GM12874 (cell line): ENCODE measurements around the gene PLD3.
A peak's percentile ranks its signal among the peaks of the same experiment; 100 is the strongest.

Experiments
- CTCF ChIP-seq: IDR thresholded peaks from 2 replicates; pipeline ENCODE4 v1.5.1; 2011; ENCODE audit warnings: low read depth, mild to moderate bottlenecking, control low read depth, low read length, moderate library complexity; ENCODE audit not compliant: insufficient read depth

The PLD3 gene

GRCh38 chr19:40378509-40378908, 30.0 kb downstream of the PLD3 start:
- 0 out of 2 replicates have a peak, but pooled peaks have one; percentile 39 for TF ChIP-seq CTCF

DNA sequence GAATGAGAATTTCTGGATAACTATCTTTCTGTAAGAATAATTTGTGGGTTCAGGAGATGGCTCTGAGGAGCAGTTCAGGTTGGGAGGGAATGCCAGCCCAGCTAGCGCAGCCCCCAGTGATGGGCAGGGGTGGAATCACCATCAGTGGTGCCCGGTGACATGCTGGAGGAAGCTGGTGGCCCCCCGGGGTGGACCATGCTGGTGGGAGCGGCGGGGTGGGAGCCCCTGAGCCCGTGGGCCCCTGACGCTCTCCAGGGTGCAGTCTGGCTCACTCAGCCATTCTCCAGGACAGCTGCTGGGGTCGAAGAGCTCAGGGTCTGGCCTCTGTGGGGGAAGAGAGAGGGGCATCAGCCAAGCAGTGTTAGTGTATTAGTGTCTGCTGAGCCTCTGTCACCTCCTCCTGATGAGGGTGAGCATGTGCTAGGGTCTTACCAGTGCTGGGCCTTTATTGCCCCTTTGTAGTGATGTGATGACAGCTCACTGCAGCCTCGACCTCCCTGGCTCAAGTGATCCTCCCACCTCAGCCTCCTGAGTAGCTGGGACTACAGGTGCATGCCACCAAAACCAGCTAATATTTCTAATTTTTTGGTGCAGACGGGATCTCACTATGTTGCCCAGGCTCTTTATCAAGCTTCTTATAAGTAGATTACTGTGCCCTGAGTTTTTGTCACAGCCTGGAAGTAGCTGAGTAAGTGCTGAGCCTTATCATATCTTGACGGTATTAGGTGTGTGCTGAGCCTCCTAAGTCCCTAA, 31.1 kb downstream of the PLD3 start:
- no peak for TF ChIP-seq CTCF

GRCh38 chr19:40380199-40381037, 31.9 kb downstream of the PLD3 start:
- TF ChIP-seq CTCF: no peak

DNA sequence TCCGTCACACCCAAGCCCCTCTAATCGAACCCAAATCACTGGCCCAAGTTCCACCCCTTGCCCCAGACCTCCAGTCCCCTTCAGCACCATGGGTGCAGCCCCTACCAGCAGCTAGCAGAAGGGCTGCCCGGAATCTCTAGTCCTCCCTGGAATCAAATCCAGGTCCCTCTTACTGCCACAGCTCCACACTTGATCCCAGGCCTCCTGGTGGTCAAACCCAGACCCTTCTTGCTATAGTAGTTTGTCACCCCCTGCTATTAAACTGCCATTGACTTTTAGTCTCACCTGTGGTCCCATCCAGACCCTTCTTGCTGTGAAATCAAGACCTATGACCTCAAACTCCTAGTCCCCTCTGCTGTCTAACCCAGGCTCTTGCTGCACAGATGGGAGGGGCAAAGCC, 32.8 kb downstream of the PLD3 start:
- no peak for TF ChIP-seq CTCF

- TF ChIP-seq CTCF: no peak
Observed at GRCh38 chr19:40383668-40384248, 35.3 kb downstream of the PLD3 start.

GRCh38 chr19:40387155-40387554, 38.7 kb downstream of the PLD3 start:
- no peak for TF ChIP-seq CTCF

- TF ChIP-seq CTCF: no peak
Observed at GRCh38 chr19:40388481-40388880, 40.0 kb downstream of the PLD3 start.
